Stimulated activated CD8-positive, alpha-beta memory T cell treated with anti-CD3 and anti-CD28 coated beads, Interleukin-7, amount 100 ng/mL, for 24 hours (primary cell): Measurements from ENCODE around the gene CD244.
"Not testable (repeated sequence)": the region's sequence is repeated elsewhere in the genome, so short reads cannot be mapped to it uniquely, and the experiment has no call there.

Experiments
- DNase-seq: peaks from one replicate; pipeline ENCODE4 v3.0.0-alpha.2; 2020; ENCODE audit warnings: low read depth

Gene CD244, protein sequence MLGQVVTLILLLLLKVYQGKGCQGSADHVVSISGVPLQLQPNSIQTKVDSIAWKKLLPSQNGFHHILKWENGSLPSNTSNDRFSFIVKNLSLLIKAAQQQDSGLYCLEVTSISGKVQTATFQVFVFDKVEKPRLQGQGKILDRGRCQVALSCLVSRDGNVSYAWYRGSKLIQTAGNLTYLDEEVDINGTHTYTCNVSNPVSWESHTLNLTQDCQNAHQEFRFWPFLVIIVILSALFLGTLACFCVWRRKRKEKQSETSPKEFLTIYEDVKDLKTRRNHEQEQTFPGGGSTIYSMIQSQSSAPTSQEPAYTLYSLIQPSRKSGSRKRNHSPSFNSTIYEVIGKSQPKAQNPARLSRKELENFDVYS

DNA sequence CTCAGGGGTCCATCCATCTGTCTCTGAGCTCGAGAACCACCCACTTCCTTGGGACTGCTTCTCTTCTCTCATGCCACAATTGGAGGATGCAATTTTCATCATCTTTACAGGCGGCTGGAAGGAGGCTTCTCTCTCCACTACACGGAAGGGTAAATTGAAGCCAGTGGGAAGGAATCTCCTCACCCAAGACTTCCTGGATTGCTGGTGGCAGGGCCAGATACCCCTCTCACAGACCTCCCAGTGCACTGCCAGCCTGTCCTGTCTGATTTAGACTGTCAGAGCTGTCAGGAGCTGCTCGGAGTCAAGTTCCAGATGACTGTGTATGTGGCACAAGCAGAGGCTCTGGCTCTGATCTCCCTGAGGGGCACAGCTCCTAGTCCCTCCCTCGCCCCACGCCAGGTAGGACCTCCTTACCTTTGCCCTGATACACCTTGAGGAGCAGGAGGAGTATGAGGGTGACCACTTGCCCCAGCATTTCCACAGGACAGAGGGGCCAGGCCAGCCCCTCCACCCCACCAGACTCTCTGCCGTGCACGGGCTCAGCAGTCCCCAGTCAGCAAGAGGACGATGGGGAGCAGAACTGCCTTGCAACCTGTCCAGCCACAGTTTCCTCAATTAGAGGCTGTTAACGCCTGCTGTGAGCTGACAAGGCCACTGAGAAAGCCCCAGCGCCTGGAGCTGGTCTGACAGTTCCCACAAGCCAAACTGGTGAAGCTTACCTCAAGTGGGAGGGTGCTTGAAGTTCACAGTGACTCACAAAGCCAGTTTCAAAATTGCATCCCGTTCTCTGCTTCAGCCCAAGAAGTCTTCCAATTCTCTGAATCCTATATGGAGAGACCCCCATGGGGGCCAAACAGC lies at the start of gene CD244:
TSS of gene CD244 (minus strand) at position 685 of the 858 bp plus-strand sequence. CDS start at position 475, 210 bp downstream.
- peak; percentile 37 for DNase-seq

DNA sequence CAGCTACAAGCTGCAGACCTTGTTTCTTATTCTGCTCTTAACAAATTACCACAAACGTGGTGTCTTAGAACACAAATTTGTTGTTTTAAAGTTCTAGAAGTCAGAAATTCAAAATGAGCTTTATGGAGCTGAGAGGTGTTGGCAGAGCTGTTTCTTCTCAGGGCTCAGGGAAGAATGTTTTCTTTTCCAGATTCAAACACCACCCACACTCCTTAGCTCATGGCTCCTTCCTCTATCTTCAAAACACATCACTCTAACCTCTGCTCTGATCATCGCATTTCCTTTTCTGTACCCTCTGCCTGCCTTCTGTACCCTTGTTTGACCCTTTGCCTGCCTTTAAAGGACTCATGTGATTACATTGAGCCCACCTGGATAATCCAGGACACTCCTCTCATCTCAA lies 49.2 kb upstream of the CD244 start:
- DNase-seq: no peak

DNA sequence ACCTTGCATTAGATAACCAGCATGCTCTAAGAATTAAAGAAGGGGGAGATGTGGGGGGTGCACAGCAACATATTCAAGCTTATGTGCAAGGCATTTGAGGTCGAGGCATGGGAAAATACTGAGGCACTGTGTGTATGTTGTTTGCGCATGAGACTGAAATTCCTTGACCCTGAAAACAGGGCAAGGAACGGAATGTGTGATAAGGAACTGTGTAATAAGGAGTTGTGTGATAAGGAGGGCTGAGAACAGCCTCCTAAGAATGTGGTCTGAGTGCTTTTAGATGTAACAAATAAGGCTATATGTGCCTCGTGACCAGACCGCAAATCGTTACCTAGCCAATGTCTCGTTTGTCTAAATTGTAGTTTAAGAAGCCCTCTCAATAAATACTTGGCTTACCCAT lies 48.8 kb upstream of the CD244 start:
- no peak for DNase-seq

DNA sequence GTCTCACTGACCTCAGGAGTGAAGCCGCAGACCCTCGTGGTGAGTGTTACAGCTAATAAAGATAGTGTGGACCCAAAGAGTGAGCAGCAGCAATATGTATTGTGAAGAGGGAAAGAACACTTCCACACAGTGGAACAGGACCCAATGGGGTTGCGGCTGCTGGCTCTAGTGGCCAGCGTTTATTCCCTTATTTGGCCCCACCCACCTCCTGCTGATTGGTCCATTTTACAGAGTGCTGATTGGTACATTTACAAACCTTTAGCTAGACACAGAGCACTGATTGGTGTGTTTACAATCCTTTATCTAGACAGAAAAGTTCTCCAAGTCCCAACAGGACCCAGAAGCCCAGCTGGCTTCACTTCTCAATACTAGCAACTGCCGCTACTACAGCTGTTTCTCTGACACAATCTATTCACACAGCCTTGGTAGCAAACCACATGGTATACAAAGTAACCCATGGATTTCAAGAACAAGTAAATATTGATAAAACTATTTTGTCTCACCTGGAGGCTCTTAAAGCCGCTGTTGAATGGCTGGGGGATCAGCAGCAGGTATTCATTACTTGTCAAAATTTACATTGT lies 47.6 kb upstream of the CD244 start:
- DNase-seq: no peak

DNA sequence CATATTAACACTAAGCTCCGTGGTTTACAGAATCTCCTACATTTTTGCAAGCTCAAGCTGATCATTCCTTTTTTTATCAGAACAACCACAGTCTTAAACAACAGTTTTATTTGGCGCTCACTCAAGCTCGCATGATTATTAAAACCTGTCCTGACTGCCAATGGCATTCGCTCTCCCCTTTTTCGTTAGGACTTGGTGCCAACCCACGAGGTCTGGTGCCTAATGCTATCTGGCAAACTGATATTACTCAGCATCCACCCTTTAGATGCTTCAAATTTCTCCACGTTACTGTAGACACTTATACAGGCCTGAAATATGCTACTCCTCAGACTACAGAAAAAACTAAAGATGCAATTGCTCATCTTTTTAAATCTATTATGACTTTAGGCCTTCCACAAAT lies 45.3 kb upstream of the CD244 start:
- DNase-seq: no peak

DNA sequence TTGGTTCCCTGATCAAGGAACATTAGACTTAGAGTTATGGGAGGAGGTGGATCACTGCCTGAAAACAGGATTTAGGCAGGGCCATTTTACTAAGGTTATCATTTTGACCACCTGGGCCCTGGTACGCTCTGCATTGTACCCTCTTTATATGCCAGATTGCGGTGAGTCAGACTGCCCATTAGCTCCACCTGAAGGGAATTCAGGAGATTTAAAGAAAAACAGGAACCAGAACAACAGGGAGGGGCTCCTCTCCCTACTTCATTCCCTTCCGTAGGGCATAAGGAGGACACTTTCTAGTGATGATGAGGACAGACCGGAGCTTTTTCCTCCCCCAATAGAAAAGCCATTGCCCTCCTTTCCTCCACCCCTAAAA lies 42.9 kb upstream of the CD244 start:
- DNase-seq: no peak

DNA sequence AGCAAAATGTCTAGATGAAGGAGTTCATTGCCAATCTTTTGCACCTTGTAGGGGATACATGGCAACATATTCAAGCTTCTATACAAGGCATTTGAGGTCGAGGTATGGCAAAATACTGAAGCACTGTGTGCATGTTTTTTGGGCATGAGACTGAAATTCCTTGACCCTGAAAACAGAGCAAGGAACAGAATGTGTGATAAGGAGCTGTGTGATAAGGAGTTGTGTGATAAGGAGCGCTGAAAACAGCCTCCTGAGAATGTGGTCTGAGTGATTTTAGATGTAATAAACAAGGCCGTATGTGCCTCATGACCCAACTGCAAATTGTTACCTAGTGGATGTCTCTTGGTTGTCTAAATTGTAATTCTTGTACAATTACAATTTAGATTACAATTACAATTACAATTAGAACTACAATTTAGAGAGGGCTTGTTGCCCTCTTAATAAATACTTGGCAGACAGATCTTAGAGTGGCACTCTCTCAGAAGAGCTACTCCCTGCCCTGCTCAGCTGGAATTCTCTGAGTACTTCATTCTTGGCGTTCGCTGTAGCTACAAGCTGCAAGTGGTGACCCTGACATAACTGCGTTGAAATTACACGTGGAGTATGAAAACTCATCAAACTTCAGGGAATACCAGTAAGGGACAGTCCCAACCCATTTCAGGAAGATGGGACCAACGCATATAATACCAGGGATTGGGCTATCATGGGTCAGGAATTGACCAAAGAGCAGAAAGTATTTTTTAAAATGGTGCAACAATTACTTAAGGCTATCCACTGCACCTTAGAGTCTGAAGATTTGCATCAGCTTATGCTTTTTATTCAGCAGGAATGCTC lies 42.3 kb upstream of the CD244 start:
- DNase-seq: no peak

DNA sequence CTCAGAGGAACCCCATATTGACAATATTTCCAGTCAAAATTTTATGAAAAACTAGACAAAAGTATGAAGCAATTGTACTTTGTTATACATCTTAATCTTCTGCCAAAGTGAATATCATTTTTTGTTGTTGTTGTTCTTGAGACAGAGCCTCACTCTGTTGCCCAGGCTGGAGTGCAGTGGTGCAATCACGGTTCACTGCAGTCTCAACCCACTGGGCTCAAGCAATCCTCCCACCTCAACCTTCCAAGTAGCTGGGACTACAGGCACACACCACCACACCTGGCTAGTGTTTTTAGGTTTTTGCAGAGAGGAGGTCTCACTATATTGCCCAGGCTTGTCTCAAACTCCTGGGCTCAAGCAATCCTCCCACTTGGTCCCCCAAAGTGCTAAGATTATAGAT lies 39.6 kb upstream of the CD244 start:
- not testable (repeated sequence) for DNase-seq

DNA sequence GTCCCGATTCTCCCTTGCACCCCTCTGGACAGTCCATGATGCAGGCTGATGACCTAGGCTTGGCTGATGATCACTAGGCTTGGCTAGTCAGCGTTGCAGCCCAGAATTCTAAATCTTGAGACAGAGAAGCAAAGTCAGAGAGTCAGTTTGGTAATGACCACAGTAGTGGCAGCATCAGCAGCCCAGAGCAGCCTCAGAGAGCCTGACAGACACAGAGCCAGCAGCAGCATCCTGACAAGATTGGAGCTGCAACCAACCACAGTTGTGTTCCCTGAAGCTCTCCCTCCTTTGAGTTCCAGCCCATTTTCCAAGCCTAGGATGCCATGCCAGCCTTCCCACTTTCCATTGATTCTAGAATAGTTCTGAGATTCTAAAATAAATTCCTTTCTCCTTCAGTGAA lies 39.1 kb upstream of the CD244 start:
- no peak for DNase-seq

DNA sequence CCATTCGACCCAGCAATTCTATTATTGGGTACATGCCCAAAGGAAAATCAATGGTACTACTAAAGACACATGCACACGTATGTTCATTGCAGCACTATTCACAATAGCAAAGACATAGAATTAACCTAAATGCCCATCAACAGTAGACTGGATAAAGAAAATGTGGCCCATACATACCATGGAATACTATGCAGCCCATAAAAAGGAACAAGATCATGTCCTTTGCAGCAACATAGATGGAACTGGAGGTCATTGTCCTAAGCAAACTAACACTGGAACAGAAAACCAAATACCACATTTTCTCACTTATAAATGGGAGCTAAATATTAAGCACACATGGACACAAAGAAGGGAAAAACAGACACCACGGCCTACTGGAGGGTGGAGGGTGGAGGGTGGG lies 38.0 kb upstream of the CD244 start:
- not testable (repeated sequence) for DNase-seq

DNA sequence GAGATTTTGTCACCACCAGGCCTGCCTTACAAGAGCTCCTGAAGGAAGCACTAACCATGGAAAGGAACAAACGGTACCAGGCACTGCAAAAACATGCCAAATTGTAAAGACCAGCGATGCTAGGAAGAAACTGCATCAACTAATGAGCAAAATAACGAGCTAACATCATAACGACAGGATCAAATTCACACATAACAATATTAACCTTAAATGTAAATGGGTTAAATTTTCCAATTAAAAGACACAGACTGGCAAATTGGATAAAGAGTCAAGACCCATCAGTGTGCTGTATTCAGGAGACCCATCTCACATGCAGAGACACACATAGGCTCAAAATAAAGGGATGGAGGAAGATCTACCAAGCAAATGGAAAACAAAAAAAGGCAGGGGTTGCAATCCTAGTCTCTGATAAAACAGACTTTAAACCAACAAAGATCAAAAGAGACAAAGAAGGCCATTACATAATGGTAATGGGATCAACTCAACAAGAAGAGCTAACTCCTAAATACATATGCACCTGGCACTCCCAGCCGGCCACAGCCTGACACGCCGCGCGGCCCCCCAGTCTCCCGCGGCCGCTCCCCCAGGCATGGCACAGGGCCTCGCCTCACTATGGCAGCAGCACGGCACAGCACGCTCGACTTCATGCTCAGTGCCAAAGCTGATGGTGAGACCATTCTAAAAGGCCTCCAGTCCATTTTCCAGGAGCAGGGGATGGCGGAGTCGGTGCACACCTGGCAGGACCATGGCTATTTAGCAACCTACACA lies 31.9 kb upstream of the CD244 start:
- not testable (repeated sequence) for DNase-seq

DNA sequence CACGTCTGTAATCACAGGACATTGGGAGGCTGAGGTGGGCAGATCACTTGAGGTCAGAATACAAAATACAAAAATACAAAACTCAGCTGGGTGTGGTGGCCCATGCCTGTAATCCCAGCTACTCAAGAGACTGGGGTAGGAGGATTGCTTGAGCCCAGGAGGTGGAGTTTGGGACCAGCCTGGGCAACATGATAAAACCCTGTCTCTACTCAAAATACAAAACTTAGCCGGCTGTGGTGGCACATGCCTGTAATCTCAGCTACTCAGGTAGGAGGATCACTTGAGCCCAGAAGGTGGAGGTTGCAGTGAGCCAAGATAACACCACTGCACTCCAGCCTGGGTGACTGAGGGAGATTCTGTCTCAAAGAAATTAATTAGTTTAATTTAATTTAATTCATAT lies 28.8 kb upstream of the CD244 start:
- DNase-seq: no peak

DNA sequence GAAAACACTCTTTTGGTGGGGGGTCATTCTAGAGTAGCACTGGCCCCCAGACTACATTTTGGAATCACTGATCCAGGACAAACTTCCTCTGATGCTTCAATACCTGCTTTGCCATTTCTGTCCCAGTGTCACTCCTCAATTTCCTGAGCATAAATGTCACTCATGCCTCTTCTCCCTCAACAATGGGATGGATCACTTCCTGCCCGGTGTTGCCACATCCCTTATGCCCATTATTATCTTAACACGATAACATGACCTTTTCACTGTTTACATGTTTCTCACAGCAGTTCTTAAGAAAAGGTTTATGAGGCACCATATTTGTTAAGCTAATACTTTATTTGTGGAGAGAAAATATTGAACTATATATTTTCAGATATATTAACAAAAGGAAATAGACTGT lies 26.2 kb upstream of the CD244 start:
- DNase-seq: no peak

DNA sequence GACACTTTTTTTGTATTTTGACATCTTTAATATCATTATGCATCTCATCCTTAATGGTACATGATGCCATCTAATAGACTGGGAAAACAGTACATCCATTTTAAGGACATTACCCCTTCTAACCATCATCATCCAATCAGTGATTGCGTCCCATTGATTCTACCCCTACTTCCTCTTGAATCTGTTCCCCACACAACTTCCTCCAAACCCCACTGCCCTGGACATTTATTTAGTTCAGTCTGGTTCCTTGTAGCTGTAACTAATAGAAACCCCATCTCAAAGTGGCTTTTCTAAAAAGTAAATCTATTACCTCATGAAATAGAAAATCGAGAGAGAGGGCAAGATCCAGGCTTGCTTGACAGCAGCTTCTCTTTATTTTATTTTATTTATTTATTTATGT lies 24.4 kb upstream of the CD244 start:
- DNase-seq: no peak

DNA sequence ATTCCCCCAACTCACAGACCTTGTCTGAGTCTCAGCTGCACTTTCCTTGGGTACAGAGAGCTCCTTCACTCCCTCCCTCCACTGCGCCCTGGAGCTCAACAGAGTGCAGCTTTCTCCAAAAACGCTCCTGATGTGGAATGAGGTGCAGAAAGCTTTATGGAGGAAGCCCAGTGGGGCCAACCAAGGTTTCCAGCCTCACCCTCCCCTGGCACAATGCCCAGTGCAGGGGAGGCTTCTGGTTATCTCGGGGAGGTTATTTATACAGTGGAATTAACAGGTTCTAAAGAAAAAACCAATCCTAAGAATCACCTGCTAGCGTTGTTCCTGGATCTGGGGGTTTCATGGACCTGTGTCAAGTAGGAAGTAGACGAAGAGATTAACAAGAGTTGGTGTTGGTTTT lies 22.4 kb upstream of the CD244 start, which contains the start of gene ITLN1:
TSS of gene ITLN1 (minus strand) at position 139 of the 400 bp plus-strand sequence. CDS start 303 bp downstream, outside the sequence.
- no peak for DNase-seq

DNA sequence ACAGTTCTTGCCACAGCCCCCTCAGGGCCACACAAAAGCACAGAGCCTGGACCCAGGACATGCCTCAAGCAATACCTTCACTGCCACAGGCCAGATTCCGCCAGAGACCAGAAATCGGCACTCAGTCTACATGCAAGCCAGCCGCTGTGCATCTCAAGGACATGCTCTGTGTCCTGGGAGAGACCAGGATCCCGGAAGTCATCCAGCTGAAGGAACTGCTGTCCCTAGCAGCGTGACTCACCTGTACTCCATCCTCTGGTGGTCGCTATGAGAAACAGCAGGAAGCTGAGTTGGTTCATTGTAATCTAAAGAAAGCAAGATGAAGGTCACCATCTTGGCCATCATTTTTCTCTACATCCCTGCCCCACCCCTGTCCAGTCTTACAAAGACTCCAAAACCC lies 21.9 kb upstream of the CD244 start:
- no peak for DNase-seq

DNA sequence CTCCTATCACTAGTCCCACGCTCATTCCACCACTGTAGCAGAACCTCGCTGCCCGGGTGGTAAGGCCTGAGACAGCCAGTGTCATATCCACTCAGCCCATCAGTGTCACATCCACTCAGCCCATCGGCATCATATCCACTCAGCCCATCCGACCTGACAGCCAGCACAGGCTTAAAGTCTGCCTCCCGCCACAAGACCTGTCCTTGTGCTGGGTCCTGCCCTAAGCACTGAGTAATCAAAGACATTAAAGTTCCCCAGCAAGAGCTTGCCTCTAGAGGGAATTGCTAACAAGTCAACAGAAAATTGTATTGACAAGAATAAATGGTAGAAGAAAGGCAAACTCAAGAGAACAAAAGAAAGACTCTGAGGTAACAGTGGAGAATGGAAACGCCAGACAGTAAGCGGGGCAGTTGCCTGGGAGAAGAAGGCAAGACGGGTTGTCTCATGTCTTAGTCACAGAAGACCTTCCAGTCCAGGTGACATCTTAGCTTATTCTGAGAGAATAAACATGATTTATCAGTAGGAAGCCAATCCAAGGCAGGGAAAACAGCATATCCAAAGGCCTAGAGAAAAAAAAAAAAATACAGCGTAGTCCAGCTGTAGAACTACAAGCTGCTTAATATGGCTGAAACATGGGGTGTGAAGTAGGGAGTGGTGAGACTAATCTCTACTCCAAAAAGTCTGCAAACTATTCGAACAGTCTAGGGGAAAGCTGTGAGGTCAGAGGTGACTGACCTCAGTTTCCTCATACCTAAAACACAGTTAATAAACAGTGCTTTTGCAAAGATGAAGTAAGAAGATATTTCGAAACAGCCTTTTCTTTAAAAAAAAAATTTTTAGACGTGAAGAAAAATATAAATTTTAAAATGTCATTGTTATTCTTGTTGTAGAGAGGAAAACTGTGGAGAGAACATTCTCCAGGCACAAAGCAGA lies 21.2 kb upstream of the CD244 start:
- no peak for DNase-seq

DNA sequence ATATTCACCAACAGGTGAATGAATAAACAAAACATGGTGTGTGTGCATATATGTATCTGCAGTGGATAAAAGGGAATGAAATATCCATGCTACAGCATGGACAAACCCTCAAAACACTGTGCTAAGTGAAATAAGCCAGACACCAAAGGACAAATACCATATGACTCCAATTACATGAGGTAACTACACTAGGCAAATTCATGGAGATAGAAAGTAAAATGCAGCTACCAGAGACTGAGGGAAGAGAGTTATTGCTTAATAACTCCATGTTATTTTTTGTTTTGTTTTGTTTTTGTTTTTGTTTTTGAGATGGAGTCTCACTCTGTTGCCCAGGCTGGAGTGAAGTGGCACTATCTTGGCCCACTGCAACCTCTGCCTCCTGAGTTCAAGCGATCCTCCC lies 19.9 kb upstream of the CD244 start:
- no peak for DNase-seq

DNA sequence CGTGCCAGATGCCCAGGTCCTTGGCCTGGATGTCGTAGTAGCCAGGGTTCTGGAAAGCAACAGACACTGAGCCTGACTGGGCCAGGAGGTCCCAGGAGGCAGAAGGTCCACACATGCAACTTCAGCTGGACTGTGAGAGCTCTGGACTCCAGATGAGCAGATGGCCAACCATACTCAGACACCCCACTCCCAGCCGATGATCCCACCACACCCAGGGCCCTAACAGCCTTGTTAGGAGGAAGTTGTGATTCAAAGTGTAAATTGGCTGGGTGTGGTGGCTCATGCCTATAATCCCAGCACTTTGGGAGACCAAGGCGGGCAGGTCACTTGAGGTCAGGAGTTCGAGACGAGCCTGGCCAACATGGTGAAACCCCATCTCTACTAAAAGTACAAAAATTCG lies 18.6 kb upstream of the CD244 start:
- DNase-seq: not testable (repeated sequence)

DNA sequence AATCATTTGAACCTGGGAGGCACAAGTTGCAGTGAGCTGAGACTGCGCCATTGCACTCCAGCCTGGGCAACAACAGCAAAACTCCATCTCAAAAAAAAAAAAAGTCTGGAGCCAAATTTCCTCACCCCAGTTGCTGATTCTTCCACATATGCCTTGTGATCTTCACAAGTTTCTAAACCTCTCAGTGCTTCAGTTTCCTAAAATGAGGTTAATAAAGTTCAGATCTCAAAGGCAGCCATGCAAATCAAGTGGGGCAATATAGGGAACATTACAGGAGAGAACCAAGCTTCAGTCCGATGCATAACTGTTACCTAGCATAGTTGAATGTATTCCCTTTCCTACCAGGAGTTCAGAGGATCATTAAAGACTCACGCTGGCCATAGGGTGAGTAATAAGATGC lies 17.5 kb upstream of the CD244 start:
- no peak for DNase-seq
